HG03039 (cell line): ENCODE results near the gene MAX.

ENCODE experiments used
- ATAC-seq: cut with Tn5 transposase; IDR thresholded peaks from one replicate; pipeline ENCODE4 v1.9.1; 2021; ENCODE audit warnings: mild to moderate bottlenecking, moderate library complexity; ENCODE audit not compliant: unreplicated experiment

Gene MAX

GRCh38 chr14:65074449-65075150 is 27.7 kb downstream of the MAX start:
- ATAC-seq: no peak

GRCh38 chr14:65073605-65074201 is 28.6 kb downstream of the MAX start:
- no peak for ATAC-seq

- ATAC-seq: no peak
Measured at GRCh38 chr14:65072937-65073336, 29.4 kb downstream of the MAX start.

- no peak for ATAC-seq
Measured at GRCh38 chr14:65072256-65072655, 30.1 kb downstream of the MAX start.

GRCh38 chr14:65071544-65071943 is 30.8 kb downstream of the MAX start:
- no peak for ATAC-seq

- no peak for ATAC-seq
Measured at GRCh38 chr14:65070471-65070976, 31.8 kb downstream of the MAX start.

DNA sequence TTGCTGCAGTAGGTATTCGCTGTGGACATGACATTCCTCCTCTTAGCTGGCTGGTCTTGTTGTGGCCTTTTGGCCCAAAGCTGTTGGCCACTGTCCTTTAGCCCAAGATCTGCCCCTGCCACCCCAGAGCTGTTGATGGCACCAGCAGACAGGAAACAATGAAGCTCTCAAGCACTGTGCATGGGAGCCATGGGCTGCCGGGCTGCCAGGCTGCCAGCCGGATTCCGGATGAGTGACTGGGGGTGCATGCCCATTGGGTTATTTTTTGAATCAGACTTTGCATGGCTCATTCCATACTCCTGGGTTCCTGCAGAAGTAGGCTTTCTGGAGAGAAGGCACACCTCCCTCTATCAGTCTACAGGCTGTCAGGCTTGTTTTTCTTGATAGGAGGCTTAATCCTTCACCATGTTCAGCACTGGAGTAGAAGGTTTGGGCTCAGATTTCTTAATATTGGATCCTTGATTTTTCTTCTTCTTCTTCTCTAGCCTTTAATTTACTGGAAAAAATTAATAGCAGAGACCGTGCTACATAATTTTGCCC is 32.4 kb downstream of the MAX start:
- no peak for ATAC-seq

DNA sequence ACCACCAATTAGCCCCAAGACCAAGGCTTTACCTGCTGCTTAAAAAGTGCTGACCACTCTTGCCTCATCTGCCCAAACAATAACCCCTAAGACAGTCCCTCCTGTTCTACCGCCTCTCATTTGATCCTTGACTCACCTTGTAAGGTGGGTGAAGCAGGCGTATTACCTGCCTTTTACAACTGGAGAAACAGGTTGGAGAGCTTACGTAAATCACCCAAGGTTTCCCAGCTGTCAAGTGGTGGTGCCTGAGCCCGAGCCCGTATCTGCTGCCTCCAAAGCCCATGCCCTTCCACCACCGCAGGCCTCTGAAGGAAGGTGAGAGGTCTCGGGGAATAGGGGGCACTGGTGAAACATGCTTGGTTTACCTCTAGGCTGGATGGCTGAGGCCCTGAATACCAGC is 36.6 kb downstream of the MAX start:
- no peak for ATAC-seq

GRCh38 chr14:65062096-65063075 is 39.9 kb downstream of the MAX start:
- ATAC-seq: no peak

GRCh38 chr14:65057695-65058094 is 44.6 kb downstream of the MAX start:
- ATAC-seq: no peak

GRCh38 chr14:65054471-65055085 is 47.7 kb downstream of the MAX start:
- no peak for ATAC-seq

- no peak for ATAC-seq
Measured at GRCh38 chr14:65053466-65053865, 48.9 kb downstream of the MAX start.

- no peak for ATAC-seq
Measured at GRCh38 chr14:65052832-65053231, 49.5 kb downstream of the MAX start.

GRCh38 chr14:65045709-65046108 is 56.6 kb downstream of the MAX start:
- ATAC-seq: no peak

- no peak for ATAC-seq
Measured at GRCh38 chr14:65045006-65045405, 57.3 kb downstream of the MAX start.

- no peak for ATAC-seq
Measured at GRCh38 chr14:65044596-65044959, 57.7 kb downstream of the MAX start.

DNA sequence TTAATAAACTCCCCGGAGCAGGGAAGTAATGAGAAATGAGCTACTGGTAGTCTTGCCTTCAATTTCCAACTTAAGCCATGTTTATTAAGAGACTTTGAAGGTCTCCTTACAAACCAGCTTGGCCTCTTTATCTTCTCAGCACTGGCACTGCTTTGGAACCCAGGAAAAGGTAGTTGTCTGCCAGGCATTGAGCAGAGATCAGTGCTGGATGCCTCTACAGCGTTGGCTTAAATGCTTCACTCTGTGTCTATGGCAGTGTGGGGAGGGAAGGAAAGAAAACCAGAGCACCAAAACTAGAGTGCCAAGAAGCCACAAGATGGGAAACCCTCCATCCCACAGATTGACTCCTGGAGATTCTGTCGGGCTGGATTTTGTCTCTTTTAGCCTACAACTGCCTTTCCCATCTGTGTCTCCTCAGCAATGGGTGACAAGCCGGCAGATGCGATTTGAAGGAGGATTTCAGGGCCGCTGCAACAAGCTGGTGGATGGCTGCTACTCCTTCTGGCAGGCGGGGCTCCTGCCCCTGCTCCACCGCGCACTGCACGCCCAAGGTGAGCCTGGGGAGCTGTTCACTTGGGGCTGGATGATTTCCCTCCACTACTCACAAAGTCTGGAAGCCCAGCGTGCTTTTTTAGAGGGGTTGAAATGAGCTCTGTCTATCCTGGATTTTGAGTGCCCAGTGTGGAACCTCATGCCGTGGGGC is 58.3 kb downstream of the MAX start:
- no peak for ATAC-seq

GRCh38 chr14:65042731-65043372 is 59.5 kb downstream of the MAX start:
- ATAC-seq: no peak

GRCh38 chr14:65042296-65042695 is 60.0 kb downstream of the MAX start:
- no peak for ATAC-seq

DNA sequence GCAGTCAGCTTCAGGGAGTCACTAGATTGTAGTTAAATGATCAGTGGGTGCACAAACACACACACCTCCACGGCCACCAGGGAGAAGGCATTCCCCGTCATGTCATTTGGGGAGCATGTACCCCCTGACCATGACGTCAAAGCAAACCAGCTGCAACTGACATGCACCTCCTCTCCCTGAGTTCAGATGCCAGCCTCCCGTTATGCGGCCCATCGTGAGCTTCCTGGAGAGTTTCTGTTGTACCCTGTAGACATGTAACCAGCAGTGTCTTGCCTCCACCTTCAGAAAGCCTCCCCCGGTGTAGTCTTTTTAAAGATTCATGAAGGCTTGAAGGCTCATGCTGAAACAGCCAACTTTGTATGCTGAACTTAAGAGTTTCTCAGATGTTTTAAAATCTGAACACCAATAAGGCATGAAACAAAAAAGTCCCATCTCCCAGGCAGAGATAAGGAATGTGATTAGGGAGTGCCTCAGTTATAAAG is 60.8 kb downstream of the MAX start:
- ATAC-seq: no peak
